ENCODE results near the gene HELZ2.

Gene HELZ2

GRCh38 chr20:63537525-63538203 is 36.4 kb downstream of the HELZ2 start:
- DNase-seq = peak; percentile 92

DNA sequence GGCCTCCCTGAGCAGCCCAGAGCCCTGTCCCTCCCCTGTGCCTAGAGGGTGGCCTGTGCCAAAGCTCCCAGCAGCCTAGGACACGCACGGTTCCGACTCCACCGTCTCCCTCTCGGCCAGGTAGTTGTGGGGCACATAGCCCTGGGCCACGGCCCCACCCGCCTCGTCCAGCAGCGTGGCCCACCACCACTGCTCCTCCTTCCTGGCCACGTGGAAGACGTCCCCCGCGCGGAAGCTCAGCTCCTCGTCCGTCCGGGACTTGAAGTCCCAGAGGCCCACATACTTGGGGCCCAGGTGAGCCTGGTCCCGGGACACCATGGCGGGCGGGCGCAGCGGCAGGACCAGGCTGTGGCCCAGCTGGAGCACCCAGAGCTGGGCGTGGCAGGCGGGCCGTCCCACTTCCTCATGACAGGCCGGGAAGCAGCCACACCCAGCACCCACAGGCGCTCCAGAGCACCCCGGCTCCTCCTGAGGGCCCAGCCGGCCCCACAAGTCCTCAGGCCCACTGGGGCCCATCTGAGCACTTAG is 37.0 kb downstream of the HELZ2 start, which contains the start of gene PTK6:
TSS of gene PTK6 (minus strand) at position 380 of the 528 bp plus-strand sequence. CDS start at position 318, 62 bp downstream.
- no peak for DNase-seq

DNA sequence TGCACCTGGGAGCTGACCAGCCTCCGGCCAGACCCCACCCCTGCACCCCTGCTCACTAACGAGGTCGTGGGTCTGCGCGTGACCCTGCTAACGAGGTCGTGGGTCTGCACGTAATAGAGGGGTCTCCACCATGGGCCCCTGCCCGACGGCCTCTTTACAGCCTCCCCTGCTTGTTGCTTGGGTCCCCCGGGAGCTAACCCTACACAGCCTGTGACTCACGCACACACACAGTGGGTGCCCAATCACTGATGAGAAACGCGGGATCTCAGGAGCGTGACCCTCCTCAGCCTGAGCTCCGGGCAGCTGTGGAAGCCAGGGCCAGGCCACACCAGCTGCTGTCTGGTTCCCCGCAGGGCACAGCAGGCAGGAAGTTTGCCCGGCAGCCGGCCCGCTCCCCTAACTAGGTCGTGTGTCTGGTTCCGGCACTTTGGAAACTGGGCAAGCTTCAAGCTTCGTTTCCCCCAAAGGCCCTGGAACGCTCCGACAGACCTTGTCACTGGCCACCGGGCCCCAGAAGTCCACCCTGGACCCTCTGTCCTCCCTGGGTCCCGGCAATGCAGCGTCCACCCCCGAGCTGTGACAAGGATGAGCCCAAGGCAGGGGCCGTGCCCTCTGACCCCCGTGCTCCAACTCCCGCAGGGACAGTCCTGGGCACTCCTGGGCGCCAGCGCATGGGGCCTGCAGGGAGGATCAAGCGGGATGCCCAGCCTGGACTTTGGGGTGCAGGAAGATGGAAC is 37.6 kb downstream of the HELZ2 start:
- DNase-seq = no peak

- DNase-seq = no peak
Observed at GRCh38 chr20:63534831-63535651, 39.0 kb downstream of the HELZ2 start.

GRCh38 chr20:63534427-63534830 is 39.6 kb downstream of the HELZ2 start:
- DNase-seq = no peak

- no peak for DNase-seq
Observed at GRCh38 chr20:63533871-63534393, 40.1 kb downstream of the HELZ2 start.

- no peak for DNase-seq
Observed at GRCh38 chr20:63533388-63533787, 40.7 kb downstream of the HELZ2 start.

- no peak for DNase-seq
Observed at GRCh38 chr20:63532449-63532971, 41.5 kb downstream of the HELZ2 start.

- DNase-seq = no peak
Observed at GRCh38 chr20:63531686-63532448, 42.2 kb downstream of the HELZ2 start.

DNA sequence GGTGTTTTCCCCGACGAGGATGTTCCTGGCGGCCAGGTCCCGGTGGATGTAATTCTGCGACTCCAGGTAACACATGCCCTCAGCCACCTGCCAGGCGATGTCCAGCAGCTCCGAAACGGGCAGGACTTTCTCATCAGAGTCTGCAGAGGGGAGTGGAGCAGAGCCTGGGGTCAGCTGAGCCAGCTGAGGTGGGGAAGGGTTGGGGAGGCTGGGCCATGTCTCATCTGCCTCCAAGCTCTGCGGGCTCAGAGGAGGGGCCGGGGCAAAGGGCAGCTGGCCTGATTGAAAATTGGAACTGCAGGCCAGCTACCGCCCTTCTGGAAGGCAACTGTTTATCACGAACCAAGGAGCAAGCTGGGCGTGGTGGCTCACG is 43.3 kb downstream of the HELZ2 start:
- DNase-seq = no peak

GRCh38 chr20:63529861-63530787 is 43.9 kb downstream of the HELZ2 start:
- peak; percentile 10 for DNase-seq

DNA sequence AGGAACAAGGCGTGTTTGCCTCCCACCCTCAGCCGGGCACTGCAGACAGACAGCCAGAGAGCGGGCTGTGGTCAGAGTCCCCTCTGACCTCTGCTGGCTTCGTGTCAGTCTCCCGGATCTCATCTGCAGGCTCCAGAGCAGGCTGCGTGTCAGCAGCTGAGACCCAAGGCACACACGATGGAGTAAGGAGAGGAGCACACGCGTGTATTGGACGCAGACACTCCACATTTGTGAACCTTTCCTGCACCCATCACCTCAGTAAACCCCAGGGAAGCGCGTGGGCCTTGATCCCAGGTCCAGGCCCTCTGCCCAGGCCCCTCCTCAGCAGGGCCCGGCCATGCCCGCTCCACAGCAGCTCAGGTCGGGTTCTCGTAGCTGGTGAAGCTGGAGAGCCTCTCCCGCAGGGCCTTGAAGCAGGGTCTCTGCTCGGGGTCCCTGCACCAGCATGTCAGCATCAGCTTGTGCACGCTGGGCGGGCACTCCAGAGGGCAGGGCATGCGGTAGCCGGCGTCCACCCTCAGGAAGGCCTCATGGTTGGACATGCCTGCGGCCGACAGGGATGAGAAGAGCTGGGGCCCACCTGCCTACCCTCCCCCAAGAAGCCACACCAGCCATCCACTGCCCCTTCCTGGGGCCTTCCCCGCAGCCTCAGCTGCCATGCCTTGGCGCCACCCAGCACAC is 44.7 kb downstream of the HELZ2 start:
- DNase-seq = no peak

DNA sequence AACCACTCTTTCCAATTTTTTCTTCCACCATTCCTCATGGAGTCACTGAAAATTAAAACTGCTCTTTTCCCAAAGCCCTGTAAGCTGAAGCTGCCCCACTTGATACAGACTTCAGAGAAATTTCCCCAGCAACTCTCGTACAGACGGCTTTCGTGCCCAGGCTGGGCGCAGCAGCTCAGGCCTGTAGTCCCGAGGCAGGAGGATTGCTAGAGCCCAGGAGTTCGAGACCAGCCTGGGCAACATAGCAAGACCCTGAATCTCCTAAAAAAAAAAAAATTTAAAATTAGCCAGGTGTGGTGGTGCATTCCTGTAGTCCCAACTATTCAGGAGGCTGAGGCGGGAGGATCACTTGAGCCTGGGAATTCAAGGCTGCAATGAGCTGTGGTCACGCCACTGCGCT is 46.9 kb downstream of the HELZ2 start:
- DNase-seq = no peak

DNA sequence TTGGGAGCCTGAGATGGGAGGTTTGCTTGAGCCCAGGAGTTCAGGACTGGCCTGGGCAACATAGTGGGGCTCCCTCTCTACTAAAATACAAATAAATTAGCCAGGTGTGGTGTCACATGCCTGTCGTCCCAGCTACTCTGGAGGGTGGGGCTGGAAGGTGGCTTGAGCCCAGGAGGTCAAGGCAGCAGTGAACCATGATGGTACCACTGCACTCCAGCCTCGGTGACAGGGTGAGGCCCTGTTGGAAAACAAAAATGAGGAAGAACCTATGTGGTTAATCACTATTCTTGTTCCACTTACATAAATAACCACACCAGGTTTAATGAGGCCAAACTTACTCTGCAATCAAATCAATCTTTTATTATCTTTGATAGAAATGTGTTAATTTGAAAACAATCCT is 48.1 kb downstream of the HELZ2 start:
- DNase-seq = no peak

- DNase-seq = no peak
Observed at GRCh38 chr20:63525185-63525584, 48.9 kb downstream of the HELZ2 start.

All from activated naive CD4-positive, alpha-beta T cell treated with anti-CD3 and anti-CD28 coated beads, Interleukin-2, amount 50 U/mL, for 16 hours (primary cell).